HG03159 (cell line): ENCODE results near the gene SYNC.
"Not testable (repeated sequence)": the region's sequence is repeated elsewhere in the genome, so short reads cannot be mapped to it uniquely, and the experiment has no call there.

Experiments used
- ATAC-seq: cut with Tn5 transposase; IDR thresholded peaks from one replicate; pipeline ENCODE4 v1.9.1; 2021; ENCODE audit warnings: mild to moderate bottlenecking, moderate library complexity; ENCODE audit not compliant: unreplicated experiment

SYNC gene

DNA sequence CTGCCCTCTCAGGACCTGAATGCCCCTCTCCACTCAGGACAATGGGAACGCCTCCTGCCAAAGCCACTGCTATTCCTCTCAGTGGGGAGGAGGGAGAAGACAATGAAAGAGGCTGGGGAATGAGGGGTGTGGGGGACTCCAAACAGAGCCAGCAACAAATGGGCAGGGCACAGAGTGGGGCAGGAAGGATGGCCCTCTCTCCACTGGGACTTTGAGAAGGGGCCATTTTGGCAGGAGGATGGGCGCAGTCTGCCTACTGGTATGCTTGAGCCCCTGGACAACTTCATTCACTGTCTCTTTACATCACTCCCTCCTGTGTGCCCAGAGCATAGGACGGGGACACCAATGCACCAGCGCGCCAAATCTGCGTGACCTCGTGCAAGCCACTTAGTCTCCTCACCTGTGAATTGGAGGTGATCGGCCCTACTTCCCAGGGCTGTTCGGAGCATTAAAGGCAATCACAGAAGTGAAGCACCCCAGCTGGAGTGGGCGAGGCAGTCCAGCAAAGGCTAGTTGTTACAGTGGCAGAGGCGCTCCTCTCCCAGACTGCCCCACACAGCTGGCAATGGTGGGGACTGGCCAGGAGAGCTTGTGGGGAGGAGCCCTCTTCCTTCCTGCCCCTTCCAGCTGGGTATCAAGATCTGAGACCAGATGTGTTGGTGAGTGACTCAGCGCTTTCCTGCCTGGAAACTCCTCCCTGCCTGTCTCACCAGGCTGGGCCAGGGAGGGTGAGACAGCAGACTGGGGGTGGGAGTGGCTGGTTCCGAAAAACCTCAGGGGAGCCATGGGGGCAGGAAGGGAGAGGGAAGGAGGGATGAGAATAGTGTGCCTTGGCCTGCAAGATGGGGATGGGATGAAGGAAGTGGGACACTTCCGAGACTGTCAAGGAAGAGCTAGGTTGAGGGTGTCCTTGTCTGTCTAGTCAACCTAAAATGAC is 22.4 kb upstream of the SYNC start:
- ATAC-seq: no peak

DNA sequence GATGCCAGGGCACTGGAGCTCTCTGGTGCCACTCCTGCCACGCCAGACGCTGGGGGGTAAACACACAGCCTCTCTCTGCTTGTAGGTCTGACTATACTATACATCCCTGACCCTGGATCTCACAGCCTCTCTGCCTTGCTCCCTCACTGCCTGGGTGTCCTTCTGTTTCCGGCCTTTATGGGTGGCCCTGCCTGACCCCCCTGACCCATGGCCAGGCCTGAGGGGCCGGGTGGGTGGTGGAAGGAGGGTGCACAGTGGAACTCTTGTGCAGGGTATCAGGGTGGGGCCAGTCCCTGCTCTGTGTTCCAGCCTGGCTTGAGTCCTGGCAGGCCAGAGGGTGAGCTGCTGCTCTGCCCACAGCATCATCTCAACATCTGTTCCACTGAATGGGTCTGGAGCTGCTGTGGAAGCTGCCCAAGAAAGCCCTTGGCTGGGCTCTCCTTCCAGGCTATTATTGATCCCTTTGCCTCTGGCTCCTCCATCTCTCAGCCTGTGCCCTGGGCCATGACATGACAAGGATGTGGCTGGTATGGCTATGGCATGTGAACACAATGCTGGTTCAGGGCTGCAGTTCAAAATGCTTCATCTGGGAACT is 17.2 kb upstream of the SYNC start:
- no peak for ATAC-seq

DNA sequence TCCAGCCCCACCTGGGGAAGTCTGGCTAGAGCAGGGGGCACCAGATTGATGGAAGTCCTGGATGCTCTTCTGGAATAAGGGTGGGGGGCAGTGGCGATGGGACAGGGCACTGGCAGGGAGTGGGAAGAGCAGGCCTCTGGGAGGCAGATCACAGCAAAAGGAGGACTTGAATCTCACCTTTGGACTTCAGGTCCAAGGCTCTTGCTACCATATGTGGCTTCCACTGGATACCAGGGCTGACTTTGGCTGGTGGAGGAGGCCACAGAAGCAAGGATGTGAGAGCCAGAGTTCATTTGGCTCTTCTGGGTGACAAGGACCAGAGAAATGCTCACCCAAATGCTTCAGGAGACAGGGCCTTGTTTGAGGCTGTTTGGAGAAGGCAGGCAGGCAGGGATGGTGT is 16.0 kb upstream of the SYNC start:
- ATAC-seq: no peak

DNA sequence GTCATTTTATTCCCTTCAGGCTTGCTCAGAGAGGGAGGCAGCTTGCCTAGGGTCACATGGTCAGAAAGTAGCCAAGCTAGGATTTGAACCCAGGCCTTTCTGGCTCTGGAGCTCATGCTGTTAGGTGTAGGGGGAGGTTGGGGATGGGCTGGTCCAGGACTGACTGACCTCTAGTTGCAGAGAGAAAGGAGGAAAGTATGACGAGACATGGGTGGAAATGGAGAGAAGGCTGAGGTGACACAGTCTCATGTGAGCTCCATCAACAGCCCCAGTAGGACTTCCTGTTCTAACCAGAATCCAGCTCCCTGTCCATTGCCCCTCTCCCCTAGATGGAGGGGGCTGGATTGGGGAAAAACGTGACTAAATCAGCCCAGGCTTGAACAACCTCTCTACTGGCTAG is 15.5 kb upstream of the SYNC start:
- no peak for ATAC-seq

DNA sequence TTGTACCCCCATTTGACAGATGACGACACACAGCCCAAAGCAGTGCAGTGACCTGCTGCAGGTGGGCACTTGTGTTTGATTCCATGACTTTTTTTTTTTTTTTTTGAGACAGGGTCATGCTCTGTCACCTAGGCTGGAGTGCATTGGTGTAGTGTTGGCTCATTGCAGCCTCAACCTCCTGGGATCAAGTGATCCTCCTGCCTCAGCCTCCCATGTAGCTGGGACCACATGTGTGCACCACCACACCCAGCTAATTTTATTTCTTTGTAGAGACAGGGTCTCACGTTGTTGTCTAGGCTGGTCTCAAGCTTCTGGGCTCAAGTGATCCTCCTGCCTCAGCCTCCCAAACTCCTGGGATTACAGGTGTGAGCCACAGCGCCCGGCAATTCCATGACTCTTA is 14.9 kb upstream of the SYNC start:
- ATAC-seq: no peak

DNA sequence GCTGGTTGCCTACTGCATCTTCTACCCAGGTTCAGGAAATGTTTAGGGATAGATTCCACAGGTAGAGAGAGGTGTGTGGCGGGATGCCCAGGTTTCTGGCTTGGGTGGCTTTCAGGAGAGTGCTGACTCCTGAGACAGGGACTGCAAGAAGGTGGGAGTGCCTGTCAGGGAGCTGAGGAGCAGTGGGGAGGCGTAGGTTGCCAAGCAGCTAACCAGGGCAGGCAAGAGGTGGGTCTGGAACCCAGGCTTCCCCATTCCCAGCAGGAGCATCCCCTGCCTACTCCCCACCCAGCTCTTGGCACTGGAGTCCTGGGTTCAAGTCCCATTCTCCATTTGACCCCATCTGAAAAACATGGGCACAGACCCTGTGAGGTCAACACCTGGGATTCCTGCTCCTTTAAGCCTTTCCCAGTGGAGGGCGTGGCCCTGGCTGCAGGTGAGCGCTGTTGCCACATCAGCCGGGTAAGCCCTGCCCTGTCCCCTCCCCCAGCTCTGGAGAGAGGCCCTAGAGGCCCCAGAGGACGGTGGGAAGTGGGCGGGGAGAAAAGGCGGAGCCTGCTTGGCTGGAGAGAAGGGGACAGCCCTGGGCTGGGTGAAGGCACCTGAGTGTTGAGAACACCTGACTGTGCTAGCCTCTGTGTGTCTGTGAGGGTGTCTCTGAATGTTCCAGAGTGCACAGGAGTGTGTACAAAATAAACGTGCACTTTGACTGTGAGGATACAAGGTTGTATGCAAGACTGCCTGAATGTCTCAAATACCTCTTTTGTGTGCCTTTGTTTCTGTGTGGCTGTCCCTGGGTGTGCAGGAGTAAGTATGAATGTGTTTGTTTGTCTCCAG is 14.0 kb upstream of the SYNC start:
- ATAC-seq: no peak

DNA sequence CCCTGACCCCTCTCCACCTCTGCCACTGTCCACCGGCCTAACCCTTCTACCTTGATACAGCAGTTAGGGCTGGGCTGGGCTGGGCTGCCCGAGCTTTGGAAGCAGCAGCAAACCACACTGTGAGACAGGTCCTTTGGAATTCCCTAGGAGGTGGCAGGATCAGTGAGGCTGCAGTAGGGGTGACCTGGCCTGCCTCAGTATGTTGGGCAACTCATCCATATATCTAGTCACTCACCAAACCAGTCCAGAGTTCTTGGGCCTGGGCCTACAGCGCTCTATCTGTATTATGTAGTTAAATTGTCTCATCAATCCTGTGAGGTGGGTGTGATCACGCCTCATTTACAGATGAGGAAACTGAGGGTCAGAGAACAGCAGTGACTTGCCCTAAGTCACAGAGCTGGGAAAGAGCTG is 13.3 kb upstream of the SYNC start:
- ATAC-seq: no peak

DNA sequence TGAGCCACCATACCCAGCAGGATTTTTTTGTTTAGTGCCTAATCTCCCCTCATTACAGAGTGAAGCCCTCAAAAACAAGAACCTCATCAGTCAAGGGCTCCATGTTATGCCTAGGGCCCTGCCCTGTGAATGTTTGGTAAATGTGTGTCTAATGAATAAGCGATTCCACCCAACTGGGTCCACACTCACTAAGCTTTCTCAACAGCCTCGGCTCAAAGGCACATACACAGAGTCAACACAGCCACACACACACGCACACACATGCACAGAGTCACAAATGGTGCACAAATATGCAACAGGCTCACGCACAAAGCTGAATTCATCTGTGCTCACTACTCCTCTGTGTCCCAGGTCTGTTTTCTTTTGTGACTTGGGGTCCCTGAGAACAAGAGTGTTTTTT is 11.7 kb upstream of the SYNC start:
- no peak for ATAC-seq

DNA sequence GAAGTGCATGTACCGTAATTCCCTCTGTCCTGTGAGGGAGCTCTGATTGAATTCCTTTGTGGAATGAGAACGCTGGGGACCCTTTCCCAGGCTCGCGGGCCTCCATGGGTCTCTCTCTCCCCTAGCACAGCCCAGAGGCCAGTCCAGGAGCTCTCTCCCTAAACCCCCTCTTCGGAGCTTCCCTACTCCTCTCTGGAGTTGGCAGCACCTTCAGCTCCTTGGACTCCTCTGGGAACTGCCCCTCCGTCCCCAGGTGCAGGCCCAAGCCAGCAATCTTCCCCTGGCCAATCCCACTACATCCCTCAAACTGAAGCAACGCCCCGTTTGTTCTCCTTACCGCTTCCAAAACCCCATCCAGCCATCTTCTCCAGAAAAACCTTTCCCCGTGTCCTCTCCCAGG is 10.5 kb upstream of the SYNC start:
- ATAC-seq: no peak

DNA sequence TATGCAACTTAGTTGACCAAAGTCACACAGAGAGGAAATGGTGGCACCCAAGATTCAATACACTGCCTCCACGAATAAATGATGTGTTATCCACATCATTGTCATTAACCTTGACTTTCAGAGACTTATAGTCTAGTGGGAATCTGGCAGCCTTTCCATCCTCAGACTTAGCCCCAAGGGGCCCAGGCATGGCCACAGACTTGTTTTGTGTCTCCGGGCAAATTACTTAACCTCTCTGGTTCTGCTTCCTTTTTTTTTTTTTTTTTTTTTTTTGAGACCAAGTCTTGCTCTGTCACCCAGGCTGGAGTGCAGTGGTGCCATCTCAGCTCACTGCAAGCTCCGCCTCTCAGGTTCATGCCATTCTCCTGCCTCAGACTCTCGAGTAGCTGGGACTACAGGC is 8.7 kb upstream of the SYNC start:
- not testable (repeated sequence) for ATAC-seq

DNA sequence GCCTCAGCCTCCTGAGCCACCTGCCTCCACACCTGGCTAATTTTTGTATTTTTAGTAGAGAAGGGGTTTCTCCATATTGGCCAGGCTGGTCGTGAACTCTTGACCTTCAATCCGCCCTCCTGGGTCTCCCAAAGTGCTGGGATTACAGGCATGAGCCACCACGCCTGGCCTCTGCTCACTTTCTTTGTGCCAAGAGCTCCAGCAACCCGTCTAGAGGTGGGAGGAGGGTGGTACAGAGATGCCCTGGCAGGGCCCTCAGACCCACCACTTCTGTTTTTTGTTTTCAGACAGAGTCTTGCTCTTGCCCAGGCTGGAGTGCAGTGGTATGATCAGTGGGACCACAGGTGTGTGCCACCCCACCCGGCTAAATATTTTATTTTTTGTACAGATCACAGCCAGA is 6.9 kb upstream of the SYNC start:
- ATAC-seq: no peak

DNA sequence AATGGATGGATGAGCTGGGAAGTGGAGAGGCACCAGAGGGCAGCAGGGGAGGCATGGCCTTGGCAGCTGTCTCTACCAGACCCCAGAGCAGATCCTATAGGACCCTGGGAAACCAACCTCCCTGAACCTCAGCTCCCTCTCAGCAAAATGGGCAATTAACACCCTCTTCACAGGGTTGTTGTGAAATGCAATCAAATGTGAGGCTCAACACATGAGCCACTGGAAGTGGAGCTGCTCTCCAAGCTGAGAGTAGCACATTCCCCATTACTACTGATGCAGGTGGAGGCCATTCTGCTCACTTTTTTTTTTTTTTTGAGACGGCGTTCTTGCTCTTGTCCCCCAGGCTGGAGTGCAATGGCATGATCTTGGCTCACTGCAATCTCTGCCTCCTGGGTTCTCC is 6.5 kb upstream of the SYNC start:
- ATAC-seq: no peak

DNA sequence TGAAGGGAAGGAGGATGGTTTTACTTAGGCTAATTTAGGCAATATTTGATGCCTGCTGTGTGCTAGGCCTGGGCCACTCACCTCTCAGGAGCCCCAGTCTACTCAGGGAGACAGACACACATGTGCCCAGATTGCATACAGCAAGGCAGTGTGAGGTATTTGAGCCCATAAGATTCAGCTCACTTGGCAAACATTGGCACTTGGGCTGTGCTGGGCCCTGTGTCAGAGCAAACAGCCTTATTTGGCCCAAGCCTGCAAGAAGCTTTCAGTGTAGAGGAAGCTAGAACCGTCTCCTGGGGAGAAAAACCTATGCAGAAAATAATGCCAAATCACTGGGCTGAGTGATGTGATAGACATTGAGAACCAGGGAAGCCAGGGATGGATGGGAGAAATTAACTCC is 3.9 kb upstream of the SYNC start:
- ATAC-seq: no peak

DNA sequence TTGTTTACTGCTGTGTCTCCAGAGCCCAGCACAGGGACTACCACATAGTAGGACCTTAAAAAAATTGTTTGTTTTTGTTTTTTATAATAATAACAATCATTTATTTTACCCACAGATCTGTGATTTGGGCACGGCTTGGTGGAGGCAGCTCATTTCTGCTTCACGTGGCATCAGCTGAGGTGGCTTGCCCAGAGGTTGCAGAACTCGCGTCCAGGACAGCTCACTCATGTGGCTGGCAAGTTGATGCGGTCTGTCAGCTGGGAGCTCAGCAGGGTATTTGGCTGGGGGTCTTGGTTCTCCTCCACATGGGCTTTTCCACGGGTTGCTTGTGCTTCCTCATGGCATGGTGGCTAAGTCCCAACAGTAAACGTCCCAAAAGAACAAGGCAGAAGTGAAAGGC is 2.9 kb upstream of the SYNC start:
- no peak for ATAC-seq

DNA sequence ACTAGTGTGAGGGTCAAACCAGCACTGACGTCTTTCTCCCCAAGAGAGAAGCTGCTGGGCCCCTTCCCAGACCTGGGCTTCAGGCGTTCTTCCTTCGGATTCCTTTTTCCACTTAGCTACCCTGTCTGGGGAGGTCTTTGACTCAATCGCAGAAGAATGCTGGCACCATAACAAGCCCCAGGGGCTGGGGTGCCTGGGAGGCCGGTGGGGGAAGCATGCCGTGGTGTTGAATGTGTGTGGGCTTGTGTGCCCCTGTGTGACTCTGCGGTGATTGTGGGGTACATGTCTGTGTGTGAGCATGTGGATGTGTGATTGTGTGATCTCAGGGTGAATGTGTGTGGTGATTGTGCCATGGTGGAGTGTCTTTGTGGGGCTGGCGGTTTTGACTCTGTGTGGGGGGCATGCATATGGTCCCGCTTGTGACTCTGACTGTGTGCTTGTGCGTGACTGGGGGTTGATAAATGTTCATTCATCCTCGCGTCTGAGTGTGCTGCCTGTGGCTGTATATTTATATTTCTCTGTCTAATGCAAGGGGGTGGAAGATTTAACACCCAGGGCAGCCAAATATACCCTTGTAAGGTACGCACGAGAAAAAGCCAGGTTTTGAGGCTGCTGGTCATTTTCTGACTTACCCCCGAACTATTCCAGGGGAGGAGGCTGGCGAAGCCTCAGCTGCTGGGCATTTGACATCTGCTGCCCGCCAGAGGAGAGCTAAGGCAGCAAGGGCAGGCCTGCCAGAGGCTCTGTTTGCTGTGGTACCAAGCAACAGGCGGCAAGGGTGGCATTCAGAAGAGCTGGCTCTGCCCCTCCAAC is 1.1 kb upstream of the SYNC start:
- ATAC-seq: no peak

DNA sequence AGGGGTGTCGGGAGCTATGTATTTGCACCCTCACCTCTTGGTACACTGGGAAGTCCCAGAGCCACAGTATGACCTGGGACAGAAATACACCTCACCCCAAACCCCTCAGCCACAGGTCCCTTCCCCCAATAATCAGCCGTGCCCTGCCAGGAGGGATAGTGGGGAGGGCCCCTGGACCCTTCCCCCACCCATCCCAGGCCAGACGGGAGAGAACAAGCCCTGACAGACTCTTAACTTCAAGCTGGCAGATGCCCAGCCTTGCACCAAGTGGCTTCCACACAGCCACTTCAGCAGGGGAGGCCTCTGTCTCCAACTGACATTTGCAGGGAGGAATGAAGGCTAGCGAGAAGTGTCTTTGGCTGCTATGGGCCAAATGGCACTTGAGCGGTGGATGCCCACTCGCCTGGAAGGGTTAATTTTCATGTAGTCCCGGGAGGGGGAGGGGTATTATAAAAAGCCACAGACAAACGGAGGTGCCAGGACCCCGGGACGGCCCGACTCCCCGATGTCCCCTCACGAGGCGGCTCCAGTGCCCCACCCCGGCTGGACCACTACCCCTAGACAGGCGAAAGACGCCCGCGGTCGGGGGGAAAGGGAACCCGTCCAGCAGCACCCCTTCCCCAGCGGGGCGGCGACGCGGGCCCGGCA is 495 bp downstream of the SYNC start:
- ATAC-seq: no peak

DNA sequence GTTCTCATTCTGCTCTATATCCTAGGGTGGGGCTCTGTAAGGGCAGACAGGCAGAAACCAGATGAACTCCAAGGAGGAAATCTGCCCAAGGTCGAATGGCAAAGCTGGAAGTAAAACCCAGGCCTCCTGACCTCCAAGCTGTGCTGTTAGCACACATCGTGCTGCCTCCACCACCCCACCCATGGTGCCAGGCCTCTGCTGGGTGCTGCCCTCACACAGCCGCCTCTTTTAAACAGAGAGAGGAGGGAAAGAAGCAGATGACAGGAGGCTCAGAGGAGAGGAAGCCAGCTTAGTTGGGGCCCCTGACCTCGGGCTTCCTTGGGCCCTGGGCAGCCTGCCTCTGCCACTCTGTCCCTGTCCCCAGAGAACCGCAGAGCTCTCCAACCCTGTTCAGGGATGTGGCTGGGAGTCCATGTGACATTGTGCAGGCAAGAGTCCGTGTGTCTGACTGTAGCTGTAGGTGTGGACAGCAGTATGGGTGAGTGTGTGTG is 1.1 kb downstream of the SYNC start:
- no peak for ATAC-seq

DNA sequence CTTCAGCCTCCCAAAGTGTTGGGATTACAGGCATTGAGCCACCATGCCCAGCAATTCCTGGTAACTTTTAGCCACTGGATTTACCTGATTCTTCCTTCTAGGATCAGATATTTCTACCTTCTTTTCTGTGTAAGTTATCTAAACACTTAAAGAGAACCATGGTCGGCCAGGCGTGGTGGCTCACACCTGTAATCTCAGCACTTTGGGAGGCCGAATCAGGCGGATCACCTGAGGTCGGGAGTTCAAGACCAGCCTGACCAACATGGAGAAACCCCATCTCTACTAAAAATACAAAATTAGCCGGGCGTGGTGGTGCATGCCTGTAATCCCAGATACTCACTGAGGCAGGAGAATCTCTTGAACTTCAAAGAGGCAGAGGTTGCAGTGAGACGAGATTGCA is 5.6 kb downstream of the SYNC start:
- ATAC-seq: not testable (repeated sequence)

DNA sequence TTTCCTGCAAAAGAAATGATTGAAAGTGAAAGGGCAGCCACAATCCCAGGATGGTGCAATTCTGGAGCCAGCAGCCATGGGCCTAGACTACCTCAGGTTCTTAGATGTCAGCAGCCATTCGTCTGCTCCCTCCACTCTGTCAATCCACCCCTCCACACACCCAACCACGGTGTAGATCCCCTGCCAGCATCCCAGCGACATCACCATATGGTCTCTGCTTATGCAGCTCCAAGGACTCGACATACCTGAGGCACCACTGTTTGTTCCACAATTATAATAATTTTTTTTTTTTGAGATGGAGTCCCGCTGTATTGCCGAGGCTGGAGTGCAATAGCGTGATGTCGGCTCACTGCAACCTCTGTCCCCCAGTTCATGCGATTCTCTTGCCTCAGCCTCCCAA is 6.5 kb downstream of the SYNC start:
- ATAC-seq: no peak
